Thoracic aorta (tissue), 2 donors: ENCODE measurements around the gene GALNT17. TPM values are rescaled to one million over a fixed set of nuclear protein-coding genes. Genes with fewer than 3 reads are reported as not detected.

Experiments
- ATAC-seq: fragments of 150-250 bp; one replicate; pipeline ENCODE4 v1.8.0; 2017; ENCODE audit warnings: low read depth; ENCODE audit not compliant: insufficient number of reproducible peaks, low FRiP score
- DNase-seq: peaks from one replicate; pipeline ENCODE4 v3.0.0-alpha.2; 2020; ENCODE audit warnings: low spot score
- H3K27ac ChIP-seq, 2 donors: fragments of 200-600 bp; sonication (generic); 1 replicate in 1 of 2; 2 replicates in 1 of 2; pipeline ENCODE4 v1.5.1; 2016; ENCODE audit warnings: mild to moderate bottlenecking in 2 of 2, moderate library complexity in 2 of 2
- H3K27me3 ChIP-seq: fragments of 200-600 bp; sonication (generic); replicated peaks from 2 replicates; pipeline ENCODE4 v1.6.0; 2016; ENCODE audit warnings: mild to moderate bottlenecking; ENCODE audit not compliant: insufficient read depth
- H3K36me3 ChIP-seq: fragments of 200-600 bp; sonication (generic); one replicate; pipeline ENCODE4 v1.5.1; 2016
- H3K4me1 ChIP-seq, 2 donors: fragments of 200-600 bp; sonication (generic); 1 replicate in 1 of 2; 2 replicates in 1 of 2; pipeline versions ENCODE4 v1.5.1 to v1.6.0; 2016; ENCODE audit warnings: low read depth in 2 of 2, mild to moderate bottlenecking in 1 of 2; ENCODE audit not compliant: control insufficient read depth in 1 of 2
- H3K4me3 ChIP-seq: fragments of 200-600 bp; sonication (generic); 2 replicates; pipeline ENCODE4 v1.5.1; 2016; ENCODE audit warnings: mild to moderate bottlenecking
- H3K9me3 ChIP-seq: fragments of 200-600 bp; sonication (generic); 2 replicates; pipeline ENCODE4 v1.5.1; 2016
- total RNA-seq, 2 donors: library from RNA; depleted of rRNA; stranded (reverse); fragments of >200 nt; gene quantifications; one replicate each; pipeline versions ENCODE4 v1.1.0 to v1.2.3, GENCODE V29; 2016
- TF ChIP-seq, protein P1 (sequence below): fragments of 200-600 bp; sonication (generic); IDR thresholded peaks from one replicate; pipeline ENCODE4 v1.5.1; 2019; ENCODE audit warnings: antibody characterized with exemption

The GALNT17 gene
- total RNA-seq, 2 donors from 2014 or later = 17.6 to 20.8 TPM

DNA sequence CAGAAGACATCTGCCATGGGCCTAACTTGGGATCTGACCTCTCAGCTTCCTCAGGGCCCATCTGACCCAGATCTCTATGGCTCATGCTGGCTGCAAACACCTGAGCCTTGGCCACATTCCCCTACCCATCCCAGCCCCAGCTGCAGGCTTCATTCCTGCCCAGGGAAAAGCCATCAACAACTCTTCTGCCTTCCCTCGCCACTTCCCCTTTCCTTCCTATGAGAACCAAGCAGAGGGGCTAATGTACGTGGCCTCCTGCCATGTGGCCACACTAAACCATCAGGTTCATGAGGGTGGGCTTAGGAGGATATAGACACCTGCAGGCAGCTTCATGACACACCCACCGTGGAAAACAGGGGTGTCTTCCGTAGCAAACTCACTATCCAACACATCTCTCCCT lies 312.2 kb downstream of the GALNT17 start:
- ATAC-seq (no peak), DNase-seq (no peak)
- Histone ChIP-seq H3K4me1 (peaks cover 0 to 9% of the 10 kb centered on the region in 2 donors), H3K9me3 (no peaks in the 10 kb centered on the region), H3K36me3 (no peaks in the 10 kb centered on the region), H3K27ac (no peak overlapping the region), H3K4me3 (no peak overlapping the region), H3K27me3 (no peaks in the 10 kb centered on the region)
- TF ChIP-seq, protein P1, sequence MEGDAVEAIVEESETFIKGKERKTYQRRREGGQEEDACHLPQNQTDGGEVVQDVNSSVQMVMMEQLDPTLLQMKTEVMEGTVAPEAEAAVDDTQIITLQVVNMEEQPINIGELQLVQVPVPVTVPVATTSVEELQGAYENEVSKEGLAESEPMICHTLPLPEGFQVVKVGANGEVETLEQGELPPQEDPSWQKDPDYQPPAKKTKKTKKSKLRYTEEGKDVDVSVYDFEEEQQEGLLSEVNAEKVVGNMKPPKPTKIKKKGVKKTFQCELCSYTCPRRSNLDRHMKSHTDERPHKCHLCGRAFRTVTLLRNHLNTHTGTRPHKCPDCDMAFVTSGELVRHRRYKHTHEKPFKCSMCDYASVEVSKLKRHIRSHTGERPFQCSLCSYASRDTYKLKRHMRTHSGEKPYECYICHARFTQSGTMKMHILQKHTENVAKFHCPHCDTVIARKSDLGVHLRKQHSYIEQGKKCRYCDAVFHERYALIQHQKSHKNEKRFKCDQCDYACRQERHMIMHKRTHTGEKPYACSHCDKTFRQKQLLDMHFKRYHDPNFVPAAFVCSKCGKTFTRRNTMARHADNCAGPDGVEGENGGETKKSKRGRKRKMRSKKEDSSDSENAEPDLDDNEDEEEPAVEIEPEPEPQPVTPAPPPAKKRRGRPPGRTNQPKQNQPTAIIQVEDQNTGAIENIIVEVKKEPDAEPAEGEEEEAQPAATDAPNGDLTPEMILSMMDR = no peak

DNA sequence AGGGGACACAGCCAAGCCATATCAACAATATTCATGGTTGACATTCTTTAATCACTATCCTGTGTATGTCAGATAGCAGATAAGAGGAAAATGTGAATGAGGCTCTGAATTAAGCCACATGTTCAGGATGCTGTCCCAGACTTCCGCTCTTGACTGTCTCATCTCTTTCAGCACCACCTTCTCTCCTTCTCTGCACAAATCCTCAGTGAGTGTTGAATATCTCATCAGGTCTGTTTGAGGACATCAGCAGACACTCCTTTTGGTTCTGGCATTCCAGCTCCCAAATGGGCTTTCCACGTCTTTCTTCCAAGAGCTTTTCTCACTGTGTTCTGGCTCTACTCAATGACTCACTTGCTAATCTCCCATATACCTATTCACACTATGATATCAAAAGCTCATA lies 321.7 kb downstream of the GALNT17 start:
- H3K4me1 ChIP-seq = no peaks in the 10 kb centered on the region
- TF ChIP-seq, protein P1 = no peak
- DNase-seq (no peak), ATAC-seq (no peak)
- H3K9me3 ChIP-seq = no peaks in the 10 kb centered on the region
- H3K27me3 ChIP-seq = no peaks in the 10 kb centered on the region
- H3K36me3 ChIP-seq = no peaks in the 10 kb centered on the region
- H3K4me3 ChIP-seq = no peak overlapping the region
- no peak overlapping the region for H3K27ac ChIP-seq

DNA sequence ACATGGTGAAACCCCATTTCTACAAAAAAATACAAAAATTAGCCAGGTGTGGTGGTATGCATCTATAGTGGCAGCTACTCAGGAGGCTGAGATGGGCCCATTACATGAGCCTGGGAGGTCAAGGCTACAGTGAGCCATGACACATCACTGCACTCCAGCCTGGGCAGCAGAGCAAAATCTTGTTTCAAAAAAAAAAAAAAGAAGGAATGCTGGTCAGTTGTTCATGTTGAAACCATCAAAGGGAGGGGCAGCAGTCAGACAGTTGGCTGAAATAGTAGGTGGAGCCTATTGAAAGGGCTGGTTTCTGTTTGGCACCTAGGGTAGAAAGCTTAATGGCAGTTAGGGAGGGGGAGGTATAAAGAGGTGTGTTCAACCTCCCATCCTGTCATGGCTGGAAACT lies 323.0 kb downstream of the GALNT17 start:
- H3K9me3 ChIP-seq = no peaks in the 10 kb centered on the region
- H3K36me3 ChIP-seq = no peaks in the 10 kb centered on the region
- ATAC-seq (no peak), DNase-seq (no peak)
- H3K4me1 ChIP-seq = no peaks in the 10 kb centered on the region
- TF ChIP-seq, protein P1 = no peak
- no peak overlapping the region for H3K27ac ChIP-seq
- H3K4me3 ChIP-seq = no peak overlapping the region
- H3K27me3 ChIP-seq = no peaks in the 10 kb centered on the region

DNA sequence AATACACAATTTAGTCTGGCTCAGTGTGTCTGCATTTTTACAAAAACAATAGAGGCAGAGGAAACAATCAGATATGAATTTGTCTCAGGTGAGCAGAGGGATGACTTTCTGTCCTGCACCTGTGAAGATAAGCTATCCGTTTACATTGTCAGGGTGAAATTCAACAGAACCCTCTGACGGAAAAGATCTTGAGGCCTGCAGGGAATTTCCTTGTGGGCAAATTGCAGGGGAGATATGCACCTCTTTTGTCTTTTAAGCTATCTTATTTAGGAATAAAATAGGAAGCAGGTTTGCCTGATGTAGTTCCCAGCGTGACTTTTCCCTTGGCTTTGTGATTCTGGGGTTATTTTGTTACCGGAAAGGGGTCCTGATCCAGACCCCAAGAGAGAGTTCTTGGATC lies 325.1 kb downstream of the GALNT17 start:
- Histone ChIP-seq H3K4me3 (no peak overlapping the region), H3K36me3 (no peaks in the 10 kb centered on the region), H3K4me1 (no peaks in the 10 kb centered on the region), H3K27me3 (no peaks in the 10 kb centered on the region), H3K9me3 (no peaks in the 10 kb centered on the region), H3K27ac (no peak overlapping the region)
- ATAC-seq = no peak
- DNase-seq = no peak
- TF ChIP-seq, protein P1 = no peak

DNA sequence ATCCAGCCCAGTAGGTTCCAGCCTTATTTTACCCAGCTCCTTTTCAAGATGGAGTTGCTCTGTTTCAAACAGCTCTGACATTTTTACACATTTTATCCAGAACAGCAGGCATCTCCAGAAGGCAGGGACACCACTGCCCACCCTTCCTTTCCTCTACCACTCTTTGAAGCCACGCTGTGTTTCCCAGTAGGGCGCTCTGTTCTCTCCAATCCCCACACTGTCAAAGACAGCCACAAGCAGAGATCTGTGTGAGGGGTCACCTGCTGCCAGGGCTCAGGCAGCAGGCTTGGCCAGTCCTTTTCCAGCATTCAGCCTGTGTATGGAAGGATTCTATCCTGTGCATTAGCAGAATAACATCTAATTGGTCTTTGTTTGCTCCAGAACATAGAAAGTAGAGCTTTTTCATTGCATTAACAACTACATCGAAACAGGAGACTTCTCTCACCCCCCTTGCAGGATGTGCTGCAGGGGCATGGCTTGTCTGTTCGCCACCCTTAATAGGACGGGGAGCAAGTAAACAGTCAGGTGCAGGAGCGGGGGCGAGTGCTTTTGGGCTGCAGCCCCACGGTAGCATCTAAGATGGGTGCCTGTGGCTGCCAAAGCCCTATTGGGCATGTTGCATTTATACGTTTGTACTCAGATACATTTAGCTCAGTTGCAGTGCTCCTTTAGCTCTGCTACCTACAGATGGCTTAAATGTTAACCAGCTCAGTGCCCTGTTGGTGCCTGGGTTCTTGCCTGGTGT lies 326.1 kb downstream of the GALNT17 start:
- TF ChIP-seq, protein P1 = no peak
- ATAC-seq (no peak), DNase-seq (no peak)
- Histone ChIP-seq H3K4me1 (no peaks in the 10 kb centered on the region), H3K27me3 (no peaks in the 10 kb centered on the region), H3K4me3 (no peak overlapping the region), H3K27ac (no peak overlapping the region), H3K36me3 (no peaks in the 10 kb centered on the region), H3K9me3 (no peaks in the 10 kb centered on the region)
